Measurements from ENCODE around the gene ZNF385D.
"Not testable (repeated sequence)": the region's sequence is repeated elsewhere in the genome, so short reads cannot be mapped to it uniquely, and the experiment has no call there.

ZNF385D gene

DNA sequence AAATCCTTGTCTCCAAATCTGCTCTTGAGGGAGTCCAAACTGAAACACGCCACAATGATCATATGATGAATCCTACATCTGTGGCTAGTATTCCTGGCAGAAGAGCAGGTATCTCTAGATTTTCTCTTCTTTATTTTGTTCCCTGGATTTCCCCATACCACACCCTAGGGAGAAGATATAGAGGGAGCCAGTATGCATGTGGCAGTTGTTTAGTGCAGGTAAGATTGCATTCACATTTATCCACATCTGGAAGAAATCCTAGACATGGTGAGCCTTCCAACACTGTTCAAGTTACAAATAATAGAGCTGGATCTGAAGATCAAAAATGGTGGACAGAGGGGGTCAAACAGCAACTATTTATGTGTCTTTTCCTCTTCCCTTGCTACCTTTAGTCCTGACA, 316.7 kb downstream of the ZNF385D start:
- no peak for DNase-seq

DNA sequence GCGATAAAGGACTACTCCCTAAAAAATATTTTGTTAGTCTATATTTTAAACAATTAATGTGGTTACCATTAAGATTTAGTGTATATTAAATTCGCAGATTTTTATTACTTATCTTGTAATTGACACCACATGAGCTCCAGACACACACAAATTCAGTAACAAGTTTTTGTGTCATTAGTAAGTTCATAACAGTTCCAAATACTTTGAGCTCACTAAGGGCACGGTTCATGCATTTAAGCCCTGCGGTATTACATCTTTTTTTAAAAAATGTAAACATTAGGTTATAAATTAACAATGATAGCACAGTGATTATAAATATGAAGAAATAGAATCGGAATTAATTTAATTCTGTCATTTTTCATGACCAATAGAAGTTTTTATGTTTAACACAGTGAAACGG, 317.3 kb downstream of the ZNF385D start:
- DNase-seq, result no peak

DNA sequence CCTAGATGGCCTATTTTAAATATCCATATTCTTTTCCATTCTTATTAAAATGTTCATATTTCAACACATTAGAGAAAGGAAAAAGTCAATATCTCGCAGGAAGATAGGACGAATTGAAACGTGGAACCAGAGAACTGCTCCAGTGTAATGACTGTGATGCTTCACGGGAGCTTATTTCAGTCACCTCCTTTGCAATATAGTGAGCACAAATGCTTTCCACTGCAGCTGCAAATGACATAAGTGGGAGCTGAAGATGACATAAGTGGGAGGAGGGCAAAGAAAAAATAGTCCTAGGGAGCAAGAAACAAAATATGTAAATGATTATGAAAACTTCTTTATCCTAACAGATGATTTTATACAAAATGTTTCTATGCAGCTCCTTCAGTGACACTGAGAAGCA, 324.1 kb downstream of the ZNF385D start:
- no peak for DNase-seq

DNA sequence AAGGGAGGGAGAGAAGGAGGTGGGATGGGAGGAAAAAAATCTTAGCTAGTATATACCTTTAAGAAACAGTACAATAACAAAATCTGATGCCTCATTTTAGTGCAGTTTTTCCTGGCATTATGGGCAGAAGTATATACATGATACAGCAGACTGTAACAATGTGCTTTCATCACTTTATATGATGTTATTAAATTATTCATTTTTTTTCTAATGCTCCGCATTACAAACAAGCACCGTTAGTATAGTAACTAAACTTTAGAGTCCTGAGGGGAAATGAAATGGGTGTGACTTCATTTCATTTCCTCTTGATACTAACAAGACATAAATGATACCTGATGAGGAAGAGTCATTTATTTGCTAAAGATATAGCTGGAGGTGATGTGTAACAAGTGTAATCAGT, 325.3 kb downstream of the ZNF385D start:
- no peak for DNase-seq

DNA sequence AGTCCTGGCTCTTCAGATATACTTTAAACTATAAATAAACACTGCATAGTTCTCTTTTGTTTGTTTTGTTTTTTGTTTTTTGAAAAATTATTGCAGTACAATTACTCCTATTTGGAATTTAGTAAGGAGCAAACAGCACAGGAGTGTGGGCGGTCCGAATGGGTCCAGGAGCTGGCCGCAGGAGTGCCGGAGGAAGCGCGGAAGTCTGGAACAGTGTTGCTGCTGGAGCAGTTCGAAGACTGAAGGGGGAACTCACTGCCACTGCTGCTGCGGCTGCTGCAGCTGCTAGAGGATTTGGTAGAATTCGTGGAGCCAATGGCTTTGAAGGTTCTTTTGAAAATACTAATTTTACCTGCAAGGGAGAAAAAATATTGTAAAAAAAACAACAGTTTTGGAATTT, 329.9 kb downstream of the ZNF385D start:
- DNase-seq, result no peak

DNA sequence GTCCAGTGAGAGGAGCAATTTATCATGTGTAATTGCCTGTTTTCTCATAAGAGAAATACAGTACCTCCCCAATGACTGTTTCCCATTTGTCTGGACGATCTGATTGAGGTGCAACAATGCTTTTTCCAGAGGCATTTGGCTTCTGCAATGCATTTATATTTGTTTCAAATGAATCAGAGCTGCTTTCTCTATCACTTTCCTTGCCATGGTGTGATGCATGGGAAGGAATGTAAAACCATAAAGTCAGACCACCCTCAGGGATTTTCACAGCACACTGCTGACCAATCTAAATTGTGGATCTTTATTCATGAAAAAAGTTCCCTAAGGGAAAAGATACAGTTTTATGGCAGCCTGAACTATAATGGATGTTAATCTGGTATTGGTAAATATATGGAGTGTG, 333.0 kb downstream of the ZNF385D start:
- no peak for DNase-seq

DNA sequence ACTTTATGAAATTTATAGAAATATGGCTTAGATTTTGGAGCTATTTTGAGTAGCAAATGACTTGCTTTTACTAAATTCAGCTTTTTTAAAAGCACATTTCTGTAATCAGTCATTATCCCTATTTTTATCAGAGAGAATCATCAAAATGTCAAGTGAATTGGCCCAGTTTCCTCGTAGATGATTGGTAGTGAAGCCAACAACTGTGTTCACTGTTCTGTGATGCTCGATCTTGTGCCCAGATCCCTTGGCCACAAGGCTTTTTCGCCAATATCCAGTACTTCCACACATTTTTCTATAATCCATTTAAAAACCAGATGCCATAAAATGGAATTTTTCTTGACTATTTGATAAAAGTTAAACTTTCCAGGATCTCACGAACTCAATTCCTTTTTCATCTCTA, 336.5 kb downstream of the ZNF385D start:
- DNase-seq, result no peak

DNA sequence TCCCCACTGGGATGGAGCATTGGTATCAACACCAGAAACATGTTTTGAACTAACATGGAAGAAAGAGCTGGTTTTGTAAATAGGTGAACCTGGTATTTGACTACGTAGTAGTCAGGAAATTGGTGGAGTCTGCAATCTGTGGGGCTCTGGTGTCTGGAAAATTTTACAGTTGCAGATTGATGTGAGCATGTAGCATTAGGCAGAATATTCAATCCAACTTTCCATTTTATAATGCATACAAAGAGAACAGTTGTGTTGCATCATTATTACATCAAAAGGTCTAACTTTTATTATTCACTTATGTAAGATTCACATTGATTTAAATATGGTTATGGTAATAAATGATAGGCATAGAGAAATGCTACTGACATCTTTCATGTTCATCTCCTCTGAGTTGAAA, 340.0 kb downstream of the ZNF385D start:
- DNase-seq, result no peak

DNA sequence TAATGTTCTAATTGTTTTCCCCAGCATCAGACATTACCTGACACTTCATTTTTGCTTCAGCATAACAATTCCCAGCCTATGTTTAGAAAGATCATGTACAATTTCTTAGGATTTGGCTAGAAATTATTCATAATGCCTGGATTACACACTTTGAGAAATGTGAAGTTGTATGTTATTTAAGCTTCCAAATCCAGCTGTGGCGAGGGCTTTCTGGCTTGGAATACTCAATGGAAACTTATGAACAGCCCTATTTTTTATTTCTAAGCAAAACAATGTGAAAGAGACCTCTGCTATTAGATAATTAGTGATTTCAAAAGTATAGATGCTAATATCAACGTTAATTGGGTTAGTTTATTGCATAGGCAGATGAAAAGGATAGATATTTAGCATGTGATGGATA, 341.6 kb downstream of the ZNF385D start:
- DNase-seq, result no peak

DNA sequence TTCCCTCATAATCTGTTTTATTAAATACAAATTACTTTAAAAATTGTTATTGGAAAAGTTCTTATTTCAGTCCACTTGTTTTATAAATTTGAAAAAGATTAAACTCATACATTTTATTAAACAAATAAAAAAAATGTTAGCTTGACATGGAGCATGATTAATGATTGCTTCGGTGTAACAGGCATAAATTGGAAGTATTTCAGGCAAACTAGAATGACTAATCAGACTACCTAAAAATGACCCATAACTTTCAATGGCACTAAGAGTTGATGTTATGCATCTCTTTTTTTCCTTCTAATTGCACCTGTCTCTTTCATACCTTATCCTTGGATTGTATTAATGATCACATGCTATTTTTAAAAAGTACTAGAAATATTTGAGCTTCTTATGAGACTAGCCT, 343.3 kb downstream of the ZNF385D start:
- no peak for DNase-seq

DNA sequence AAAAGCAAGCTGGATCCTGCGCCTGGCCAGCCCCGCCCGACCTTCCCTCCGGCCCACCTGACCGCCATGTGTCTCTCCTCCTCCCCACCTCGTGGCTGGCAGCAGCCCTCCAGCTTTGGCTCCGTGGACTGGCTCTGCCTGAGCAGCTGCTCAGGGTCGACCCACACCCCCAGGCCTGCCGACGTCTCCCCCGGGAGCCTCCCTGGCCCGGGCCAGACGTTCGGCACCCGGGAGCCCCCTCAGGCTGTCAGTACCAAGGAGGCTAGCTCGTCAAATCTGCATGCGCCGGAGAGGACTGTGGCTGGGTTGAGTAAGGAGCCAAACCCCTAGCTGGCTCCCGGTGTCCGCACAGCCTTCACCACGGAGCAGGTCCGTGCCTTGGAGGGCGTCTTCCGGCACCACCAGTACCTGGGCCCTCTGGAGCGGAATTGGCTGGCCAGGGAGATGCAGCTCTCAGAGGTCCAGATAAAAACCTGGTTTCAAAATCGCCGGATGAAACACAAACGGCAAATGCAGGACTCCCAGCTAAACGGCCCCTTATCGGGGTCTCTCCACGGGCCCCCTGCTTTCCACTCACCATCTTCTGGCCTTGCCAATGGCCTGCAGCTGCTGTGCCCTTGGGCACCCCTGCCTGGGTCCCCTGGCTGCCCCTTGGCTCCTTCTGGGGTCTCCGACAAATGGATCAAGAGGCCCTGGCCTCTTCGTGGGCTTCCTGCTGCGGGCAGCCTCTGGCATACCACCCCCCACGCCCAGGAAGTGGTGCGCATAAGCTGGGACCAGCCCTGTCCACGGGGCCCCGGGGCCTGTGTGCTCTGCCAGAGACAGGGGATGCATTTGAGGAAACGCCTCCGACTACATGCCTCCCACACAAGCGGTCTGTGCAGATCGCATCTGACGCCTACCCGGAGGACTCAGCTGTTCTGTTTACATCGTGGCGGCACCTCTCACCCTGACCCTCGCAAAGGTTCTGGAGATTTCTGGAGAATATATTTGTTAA, 345.0 kb downstream of the ZNF385D start:
- DNase-seq, result no peak

DNA sequence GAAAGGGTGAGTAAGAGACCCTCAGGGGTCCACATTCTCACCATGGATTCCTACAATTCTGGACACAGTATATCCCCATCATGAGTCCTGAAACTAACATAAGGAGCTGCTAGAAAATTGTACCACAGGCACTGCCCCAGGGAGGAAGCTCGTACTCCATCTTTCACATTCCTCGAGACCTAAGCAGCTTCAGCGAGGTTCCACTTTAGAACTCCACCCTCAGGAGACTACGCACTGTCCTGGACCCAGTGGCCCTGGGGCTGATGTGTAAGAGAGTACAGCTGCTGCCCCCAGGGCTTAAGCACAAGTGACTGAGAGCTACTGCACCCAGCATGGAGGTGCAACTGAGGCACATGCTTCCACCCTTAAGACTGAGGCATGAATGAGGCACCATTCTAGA, 352.5 kb downstream of the ZNF385D start:
- DNase-seq, result no peak

DNA sequence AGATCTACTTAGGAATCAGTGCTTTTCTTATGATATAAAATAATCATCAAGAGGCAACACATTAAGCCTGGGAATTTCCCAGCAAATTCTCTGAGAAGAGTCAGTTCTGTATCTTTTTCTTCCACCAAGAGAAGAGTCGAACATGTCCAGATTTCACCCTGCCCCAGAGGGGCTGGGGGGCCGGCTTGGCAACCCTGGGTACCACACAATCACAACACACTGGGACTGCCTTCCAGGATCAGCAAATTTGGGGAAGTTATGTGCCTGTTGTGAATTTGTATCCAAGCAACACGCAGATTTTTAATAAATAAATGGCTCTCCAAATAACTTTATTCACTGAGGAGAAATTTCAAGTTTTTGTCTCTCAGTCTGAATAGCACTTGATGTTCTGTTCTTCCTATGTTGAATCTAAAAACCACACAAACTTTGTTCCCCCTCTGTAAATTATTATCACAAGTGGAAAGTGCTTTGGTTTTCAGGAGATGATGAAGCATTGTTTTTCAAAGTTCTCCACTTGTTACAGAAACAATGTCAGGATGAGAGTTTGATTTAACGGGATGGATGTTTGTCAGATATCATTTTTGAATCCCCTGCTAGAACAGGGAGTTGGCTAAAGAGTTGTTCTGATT, 357.2 kb downstream of the ZNF385D start:
- DNase-seq, result no peak

DNA sequence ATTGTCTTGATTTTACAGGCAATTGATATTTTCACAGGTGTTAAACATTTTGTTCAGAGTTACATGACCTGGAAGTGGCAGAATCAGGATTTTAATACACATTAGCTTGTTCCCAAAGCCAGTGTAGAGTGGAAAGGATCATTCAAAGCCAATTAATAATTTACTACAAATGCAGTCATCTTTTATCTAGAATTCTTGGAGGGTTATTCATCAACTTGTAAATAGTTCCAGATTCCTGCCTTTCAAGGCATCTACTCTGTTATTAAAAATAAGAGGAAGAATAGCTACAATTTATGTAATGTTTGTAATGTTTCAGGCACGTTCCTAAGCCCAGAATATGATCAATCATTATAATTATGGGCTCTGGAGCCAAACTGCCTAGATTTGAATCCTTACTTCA, 358.5 kb downstream of the ZNF385D start:
- DNase-seq, result no peak

DNA sequence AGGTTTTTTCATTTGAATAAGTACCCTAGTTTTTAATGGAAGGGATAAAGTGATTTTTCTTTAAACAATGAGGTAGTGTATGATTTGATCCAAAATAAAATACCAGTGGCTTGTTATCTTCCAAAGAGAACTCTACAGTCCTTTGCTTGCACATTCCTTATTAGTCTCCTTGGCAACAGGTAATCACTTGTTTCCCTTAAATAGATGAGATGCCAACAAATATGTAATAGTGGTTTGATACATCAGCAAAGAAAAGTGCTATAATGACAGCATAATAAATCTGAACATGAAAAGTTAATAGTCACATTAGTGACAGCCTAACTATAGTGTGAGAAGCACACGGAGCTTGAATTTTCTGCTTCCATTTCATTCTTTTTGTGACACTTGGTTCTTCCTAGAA, 360.2 kb downstream of the ZNF385D start:
- no peak for DNase-seq

DNA sequence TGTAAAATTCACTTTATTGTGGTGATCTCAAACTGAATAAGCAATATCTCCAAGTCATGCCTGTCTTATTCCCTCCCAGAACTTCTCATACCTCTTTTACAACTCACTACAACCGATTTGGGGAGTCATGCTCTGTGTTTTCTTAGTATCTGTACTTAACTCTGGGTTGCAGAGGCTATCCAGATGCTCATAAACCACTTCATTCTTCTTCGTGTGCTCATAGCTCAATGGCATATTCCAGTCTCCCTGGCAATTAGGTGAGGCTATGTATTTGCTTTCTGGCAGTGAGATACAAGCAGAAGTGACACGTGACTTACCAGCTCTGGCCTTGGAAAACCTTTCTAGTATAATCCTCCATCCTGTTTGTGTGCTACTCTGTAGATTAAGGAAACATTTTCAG, 360.9 kb downstream of the ZNF385D start:
- DNase-seq, result no peak

DNA sequence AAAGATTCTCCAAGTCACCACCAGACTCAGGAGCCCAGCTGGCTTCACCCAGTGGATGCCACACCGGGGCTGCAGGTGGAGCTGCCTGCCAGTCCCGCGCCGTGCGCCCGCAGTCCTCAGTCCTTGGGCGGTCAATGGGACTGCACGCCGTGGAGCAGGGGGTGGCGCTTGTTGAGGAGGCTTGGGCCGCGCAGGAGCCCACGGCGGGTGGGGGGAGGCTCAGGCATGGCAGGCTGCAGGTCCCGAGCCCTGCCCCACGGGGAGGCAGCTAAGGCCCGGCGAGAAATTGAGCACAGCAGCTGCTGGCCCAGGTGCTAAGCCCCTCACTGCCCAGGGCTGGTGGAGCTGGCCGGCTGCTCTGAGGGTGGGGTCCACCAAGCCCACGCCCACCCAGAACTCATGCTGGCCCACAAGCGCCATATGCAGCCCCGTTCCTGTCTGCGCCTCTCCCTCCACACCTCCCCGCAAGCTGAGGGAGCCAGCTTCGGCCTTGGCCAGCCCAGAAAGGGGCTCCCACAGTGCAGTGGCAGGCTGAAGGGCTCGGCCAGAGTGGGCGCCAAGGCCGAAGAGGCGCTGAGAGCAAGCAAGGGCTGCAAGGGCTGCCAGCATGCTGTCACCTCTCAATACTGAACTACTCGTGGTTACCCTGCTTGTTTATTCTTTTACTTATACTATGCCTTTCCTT, 363.7 kb downstream of the ZNF385D start:
- not testable (repeated sequence) for DNase-seq

DNA sequence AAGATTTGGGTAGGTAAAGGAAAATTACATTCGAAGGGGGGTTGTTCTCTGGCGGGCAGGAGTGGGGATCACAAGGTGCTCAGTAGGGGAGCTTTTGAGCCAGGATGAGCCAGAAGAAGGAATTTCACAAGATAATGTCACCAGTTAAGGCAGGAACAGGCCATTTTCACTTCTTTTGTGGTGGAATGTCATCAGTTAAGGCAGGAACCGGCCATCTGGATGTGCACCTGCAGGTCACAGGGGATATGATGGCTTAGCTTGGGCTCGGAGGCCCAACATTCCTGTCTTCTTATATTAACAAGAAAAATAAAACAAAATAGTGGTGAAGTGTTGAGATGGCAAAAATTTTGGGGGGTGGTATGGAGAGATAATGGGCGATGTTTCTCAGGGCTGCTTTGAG, 373.0 kb downstream of the ZNF385D start:
- not testable (repeated sequence) for DNase-seq

DNA sequence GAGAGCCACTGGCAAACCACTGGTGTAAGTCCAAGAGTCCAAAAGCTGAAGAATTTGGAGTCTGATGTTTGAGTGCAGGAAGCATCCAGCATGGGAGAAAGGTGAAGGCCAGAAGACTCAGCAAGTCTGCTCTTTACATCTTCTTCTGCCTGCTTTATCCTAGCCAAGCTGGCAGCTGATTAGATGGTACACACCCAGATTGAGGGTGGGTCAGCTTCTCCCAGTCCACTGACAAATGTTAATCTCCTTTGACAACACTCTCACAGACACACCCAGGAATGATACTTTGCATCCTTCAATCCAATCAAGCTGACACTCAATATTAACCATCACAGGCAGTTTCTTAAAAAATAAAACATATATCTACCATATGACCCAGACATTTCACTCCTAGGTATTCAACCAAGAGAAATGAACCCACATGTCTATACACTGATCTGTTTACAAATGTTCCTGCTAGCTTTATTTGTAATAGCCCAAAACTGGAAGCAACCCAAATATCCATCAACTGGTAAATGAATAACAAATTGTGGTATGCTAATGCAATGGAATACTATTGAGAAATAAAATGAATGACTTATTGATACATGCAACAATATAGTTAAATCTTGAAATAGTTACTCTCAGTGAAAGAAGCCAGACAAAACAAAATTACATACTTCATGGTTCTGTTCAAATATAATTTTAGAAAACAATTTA, 373.8 kb downstream of the ZNF385D start:
- no peak for DNase-seq

DNA sequence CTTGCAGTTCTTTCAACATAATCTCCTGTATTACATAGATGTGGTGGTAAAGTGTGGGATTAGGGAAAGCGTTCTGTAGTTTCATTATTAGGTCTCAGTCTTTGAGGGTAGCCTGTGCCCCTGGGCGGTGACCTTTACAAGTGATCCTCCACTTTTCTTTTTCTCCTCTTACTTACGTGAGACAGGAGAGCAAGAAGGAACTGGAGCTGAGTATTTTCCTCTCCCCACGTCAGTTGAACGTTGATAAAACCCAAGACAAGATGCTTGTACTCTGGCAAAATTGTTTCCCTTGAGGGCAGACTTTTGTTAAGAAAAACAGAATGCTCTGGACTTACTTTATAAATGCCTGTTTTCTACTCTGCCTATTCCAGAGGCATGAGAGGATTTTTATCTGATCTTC, 378.7 kb downstream of the ZNF385D start:
- no peak for DNase-seq
